Cardiac muscle cell (in vitro differentiated cells and primary cell): ENCODE data around the gene GZMB. TPM values are rescaled to one million over a fixed set of nuclear protein-coding genes. Genes with fewer than 3 reads are reported as not detected.

Experiments used
- DNase-seq, 2 donors: peaks; one replicate each; pipeline versions ENCODE4 v3.0.0 to v3.0.0-alpha.2; 2010 to 2017; ENCODE audit warnings: low read depth in 1 of 2, low spot score in 1 of 2
- H3K27ac ChIP-seq: fragments of 200-600 bp; sonication (generic); 2 replicates; pipeline ENCODE4 v1.5.1; 2016
- H3K27me3 ChIP-seq: fragments of 200-600 bp; sonication (generic); 2 replicates; pipeline ENCODE4 v1.6.0; 2016; ENCODE audit warnings: control low read depth
- H3K36me3 ChIP-seq: fragments of 200-600 bp; sonication (generic); 2 replicates; pipeline ENCODE4 v1.5.1; 2016; ENCODE audit warnings: control low read depth
- H3K4me1 ChIP-seq: fragments of 200-600 bp; sonication (generic); 2 replicates; pipeline ENCODE4 v1.8.1; 2017; ENCODE audit warnings: low read depth, mild to moderate bottlenecking, mixed run types
- H3K4me3 ChIP-seq: fragments of 200-600 bp; sonication (generic); 2 replicates; pipeline ENCODE4 v1.5.1; 2016; ENCODE audit warnings: mild to moderate bottlenecking
- H3K9me3 ChIP-seq: fragments of 200-600 bp; sonication (generic); 2 replicates; pipeline ENCODE4 v1.5.1; 2017; ENCODE audit warnings: low read depth, mild to moderate bottlenecking, control low read depth
- polyA plus RNA-seq: library from polyadenylated mRNA; unstranded; fragments of >200 nt; fragmentation: Nextera tagmentation; extraction: Ambion mirVana; gene quantifications from 2 replicates; pipeline ENCODE4 v1.2.1, GENCODE V29; 2016
- total RNA-seq: library from RNA; depleted of rRNA; stranded (reverse); fragments of >200 nt; gene quantifications from 2 replicates; pipeline ENCODE4 v1.2.3, GENCODE V29; 2016
- TF ChIP-seq, protein P1 (sequence below): IDR thresholded peaks from 2 replicates; pipeline ENCODE4 v1.5.1; 2012; ENCODE audit warnings: low read depth, mild to moderate bottlenecking, low read length

The GZMB gene
- total and polyA plus RNA-seq, 2 experiments from 2014 or later: not detected

DNA sequence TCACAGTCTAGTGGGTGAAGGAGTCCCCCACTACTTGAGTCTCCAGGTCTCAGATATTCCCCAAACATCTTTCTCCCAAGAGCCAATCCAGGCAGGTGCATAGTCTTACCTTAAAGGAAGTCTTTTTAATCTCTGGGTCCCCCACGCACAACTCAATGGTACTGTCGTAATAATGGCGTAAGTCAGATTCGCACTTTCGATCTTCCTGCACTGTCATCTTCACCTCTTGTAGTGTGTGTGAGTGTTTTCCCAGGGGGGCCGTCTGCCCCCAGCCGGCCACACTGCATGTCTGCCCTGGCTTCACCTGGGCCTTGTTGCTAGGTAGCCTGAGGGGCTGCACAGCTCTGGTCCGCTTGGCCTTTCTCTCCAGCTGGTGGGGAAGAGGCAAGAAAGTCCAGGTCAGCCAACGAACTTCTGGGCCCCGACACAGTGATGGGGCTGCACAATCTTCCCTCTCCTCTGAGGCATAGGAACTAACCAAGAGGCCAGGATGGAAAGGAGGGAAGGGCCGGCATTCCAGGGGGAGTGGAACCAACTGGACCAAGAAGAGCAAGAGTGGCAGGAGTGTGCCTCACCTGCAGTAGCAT lies 2.1 kb downstream of the GZMB start:
- Histone ChIP-seq H3K27me3 (no peaks in the 10 kb centered on the region), H3K4me3 (no peak overlapping the region), H3K27ac (no peak overlapping the region), H3K9me3 (no peaks in the 10 kb centered on the region), H3K36me3 (no peaks in the 10 kb centered on the region), H3K4me1 (no peaks in the 10 kb centered on the region)
- TF ChIP-seq, protein P1, sequence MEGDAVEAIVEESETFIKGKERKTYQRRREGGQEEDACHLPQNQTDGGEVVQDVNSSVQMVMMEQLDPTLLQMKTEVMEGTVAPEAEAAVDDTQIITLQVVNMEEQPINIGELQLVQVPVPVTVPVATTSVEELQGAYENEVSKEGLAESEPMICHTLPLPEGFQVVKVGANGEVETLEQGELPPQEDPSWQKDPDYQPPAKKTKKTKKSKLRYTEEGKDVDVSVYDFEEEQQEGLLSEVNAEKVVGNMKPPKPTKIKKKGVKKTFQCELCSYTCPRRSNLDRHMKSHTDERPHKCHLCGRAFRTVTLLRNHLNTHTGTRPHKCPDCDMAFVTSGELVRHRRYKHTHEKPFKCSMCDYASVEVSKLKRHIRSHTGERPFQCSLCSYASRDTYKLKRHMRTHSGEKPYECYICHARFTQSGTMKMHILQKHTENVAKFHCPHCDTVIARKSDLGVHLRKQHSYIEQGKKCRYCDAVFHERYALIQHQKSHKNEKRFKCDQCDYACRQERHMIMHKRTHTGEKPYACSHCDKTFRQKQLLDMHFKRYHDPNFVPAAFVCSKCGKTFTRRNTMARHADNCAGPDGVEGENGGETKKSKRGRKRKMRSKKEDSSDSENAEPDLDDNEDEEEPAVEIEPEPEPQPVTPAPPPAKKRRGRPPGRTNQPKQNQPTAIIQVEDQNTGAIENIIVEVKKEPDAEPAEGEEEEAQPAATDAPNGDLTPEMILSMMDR: no peak
- no peak for DNase-seq

DNA sequence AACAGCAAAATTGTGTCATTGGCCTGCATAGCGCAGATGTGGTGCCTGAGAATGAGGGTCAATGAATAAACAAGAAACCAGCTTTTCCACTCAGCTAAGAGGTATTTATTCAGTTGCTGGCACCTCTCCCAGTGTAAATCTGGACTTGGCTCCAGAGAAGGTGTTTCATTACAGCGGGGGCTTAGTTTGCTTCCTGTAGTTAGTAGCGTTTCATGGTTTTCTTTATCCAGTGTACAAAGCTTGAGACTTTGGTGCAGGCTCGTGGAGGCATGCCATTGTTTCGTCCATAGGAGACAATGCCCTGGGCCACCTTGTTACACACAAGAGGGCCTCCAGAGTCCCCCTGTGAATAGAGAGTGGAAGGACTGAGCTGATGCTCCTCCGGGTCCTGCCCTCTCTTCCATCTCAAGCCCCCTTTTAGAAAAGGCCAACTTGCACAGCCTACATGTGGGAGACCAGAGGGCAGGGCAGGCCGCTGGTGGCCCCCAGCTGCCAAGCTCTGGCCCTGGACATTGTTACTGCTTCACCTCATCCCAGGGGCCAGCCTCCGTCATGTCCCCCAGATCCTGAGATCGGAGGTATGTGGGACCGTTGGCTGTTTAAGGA lies 3.0 kb downstream of the GZMB start:
- H3K4me1 ChIP-seq: no peaks in the 10 kb centered on the region
- H3K27me3 ChIP-seq: no peaks in the 10 kb centered on the region
- H3K36me3 ChIP-seq: no peaks in the 10 kb centered on the region
- H3K27ac ChIP-seq: no peak overlapping the region
- TF ChIP-seq, protein P1: no peak
- H3K4me3 ChIP-seq: no peak overlapping the region
- H3K9me3 ChIP-seq: no peaks in the 10 kb centered on the region
- no peak for DNase-seq

DNA sequence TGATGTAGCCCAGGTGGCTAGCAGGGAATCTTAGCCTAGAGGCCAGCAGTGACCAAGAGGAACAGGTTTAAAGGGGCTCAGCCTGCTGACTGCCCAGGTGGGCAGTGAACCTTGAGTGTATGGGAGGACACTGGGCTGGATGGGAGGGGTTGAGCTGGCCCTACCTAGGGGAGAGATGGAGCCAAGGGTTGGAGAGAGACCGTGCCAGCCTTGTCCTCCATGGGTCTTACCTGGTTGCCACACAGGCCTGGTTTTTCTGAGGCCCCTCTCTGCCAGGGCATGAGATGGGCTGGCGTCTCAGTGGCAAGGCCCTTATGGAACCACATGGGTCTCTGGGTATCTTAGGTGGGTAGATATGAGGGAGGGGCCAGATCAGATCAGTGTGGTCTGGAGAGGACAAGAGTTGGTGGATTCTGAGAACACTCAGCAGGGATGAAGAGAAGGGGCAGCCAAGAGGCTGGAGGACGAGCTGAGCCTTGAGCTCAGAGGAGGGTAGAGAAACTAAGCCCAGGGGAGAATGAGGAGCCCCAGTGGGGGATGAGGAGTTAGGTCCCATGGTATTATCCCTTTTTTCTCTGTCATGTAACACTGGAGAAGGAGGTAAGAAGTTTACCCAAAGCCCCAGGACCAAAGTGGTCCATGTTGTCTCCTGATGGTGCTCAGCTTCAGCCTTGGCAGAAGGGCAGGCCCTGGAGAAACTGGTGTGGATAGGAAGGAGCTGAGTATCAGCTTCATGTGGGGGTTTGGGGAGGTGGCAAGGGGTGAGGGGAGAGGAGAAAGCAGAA lies 3.7 kb downstream of the GZMB start:
- Histone ChIP-seq H3K4me3 (no peak overlapping the region), H3K4me1 (no peaks in the 10 kb centered on the region), H3K36me3 (no peaks in the 10 kb centered on the region), H3K9me3 (no peaks in the 10 kb centered on the region), H3K27ac (no peak overlapping the region), H3K27me3 (no peaks in the 10 kb centered on the region)
- TF ChIP-seq, protein P1: no peak
- no peak for DNase-seq

DNA sequence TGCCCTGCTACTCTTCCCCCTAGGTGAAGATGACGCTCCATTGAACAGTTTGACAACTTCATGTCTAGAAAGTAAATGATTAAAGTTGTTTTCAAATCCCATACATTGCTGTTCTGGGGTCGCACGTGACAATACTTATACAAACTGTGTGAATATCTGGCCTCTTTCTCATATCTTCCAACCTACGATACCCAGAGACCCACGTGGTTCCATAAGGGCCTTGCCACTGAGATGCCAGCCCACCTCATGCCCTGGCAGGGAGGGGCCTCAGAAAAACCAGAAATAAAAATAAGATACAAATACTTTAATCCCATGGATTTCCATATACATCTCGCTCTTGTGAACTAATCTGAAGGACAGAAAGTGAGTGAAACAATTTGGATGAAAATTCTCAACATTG lies 4.5 kb downstream of the GZMB start:
- H3K27ac ChIP-seq: no peak overlapping the region
- H3K4me1 ChIP-seq: no peaks in the 10 kb centered on the region
- no peak for DNase-seq
- no peak overlapping the region for H3K4me3 ChIP-seq
- no peaks in the 10 kb centered on the region for H3K9me3 ChIP-seq
- H3K27me3 ChIP-seq: no peaks in the 10 kb centered on the region
- no peaks in the 10 kb centered on the region for H3K36me3 ChIP-seq
- TF ChIP-seq, protein P1: no peak

DNA sequence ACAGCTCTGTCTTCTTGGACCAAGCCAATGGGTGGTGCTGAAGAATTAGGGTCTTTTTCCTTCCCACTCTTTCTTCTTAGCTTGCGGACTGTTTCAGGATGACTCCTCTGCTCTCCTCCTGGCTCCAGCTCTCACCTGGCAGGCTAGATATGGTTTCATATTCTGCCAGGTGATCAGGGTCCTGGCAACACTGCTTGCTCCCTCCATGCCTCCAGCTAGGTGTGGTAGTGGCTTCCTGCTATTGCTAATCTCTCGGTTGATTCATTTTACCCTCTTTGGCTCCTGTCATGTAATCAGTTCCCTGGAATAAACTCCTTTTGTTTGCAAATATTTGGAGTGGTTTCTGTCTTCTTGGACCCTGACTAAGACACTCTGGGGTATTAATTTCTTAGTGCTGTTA lies 20.2 kb downstream of the GZMB start:
- no peak overlapping the region for H3K4me3 ChIP-seq
- no peaks in the 10 kb centered on the region for H3K4me1 ChIP-seq
- H3K27ac ChIP-seq: no peak overlapping the region
- no peaks in the 10 kb centered on the region for H3K27me3 ChIP-seq
- no peak for DNase-seq
- TF ChIP-seq, protein P1: no peak
- no peaks in the 10 kb centered on the region for H3K9me3 ChIP-seq
- H3K36me3 ChIP-seq: no peaks in the 10 kb centered on the region
